Glomerular visceral epithelial cell (primary cell): Measurements from ENCODE around the gene KRTAP29-1.

Experiments
- DNase-seq: peaks from one replicate; pipeline ENCODE4 v3.0.0-alpha.2; 2016; ENCODE audit errors: extremely low spot score

KRTAP29-1 gene

DNA sequence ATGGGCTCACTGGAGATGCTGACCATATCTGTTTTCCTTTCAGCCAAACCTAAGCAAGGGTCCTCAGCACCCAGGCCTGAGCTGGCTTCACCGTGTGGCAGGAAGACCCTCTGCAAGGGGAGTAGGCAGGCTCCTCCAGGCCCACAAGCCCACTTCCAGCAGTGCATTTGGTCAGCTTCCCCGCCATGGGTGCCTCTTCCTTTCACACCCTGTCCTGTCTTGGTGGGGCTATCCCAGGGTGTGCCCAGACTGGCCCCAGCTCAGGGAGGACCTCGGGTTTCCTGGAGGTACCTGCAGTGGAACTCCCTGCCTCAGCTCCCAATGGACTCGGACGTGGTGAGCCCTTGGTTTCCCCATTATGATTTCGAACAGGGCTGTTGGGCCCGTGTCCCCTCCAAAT lies 25.6 kb upstream of the KRTAP29-1 start:
- DNase-seq = no peak

DNA sequence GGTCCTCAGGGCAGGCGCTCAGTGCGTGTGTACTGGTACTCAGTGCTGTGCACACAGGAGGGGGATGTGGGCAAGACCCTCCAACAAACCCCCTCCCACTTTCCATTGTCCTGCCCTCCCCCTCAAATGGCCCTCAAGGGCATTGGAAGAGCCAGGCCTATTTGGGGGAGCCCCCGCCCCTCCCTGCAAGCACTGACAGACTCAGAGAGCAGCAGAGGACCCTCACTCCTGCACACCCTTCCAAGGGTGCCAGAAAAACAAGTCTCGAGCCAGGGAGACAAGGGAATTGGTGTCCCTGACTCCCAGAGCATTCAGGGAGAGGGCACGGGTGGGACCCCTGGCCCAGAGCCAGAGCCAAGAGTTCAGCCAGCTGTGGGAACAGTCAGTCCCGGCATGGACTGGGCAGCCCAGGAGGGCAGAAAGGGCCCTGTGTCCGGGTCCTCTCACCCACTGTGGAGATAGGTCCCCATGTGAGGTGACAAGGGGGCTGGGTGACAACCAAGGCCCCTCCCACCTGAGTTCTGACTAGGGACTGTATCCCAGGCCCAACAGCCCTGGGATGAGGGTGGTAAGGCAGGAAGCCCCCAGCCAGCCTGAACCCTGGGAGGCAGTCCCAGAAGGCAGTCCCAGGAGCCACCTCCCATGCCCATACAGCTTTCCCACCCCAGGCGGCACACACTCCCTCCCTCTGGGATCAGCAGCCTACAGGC lies 24.9 kb upstream of the KRTAP29-1 start:
- no peak for DNase-seq

- DNase-seq = no peak
Observed at GRCh38 chr17:41326173-41327145, 23.8 kb upstream of the KRTAP29-1 start.

- DNase-seq = no peak
Observed at GRCh38 chr17:41325611-41326010, 23.0 kb upstream of the KRTAP29-1 start.

GRCh38 chr17:41325126-41325525 lies 22.5 kb upstream of the KRTAP29-1 start:
- no peak for DNase-seq

DNA sequence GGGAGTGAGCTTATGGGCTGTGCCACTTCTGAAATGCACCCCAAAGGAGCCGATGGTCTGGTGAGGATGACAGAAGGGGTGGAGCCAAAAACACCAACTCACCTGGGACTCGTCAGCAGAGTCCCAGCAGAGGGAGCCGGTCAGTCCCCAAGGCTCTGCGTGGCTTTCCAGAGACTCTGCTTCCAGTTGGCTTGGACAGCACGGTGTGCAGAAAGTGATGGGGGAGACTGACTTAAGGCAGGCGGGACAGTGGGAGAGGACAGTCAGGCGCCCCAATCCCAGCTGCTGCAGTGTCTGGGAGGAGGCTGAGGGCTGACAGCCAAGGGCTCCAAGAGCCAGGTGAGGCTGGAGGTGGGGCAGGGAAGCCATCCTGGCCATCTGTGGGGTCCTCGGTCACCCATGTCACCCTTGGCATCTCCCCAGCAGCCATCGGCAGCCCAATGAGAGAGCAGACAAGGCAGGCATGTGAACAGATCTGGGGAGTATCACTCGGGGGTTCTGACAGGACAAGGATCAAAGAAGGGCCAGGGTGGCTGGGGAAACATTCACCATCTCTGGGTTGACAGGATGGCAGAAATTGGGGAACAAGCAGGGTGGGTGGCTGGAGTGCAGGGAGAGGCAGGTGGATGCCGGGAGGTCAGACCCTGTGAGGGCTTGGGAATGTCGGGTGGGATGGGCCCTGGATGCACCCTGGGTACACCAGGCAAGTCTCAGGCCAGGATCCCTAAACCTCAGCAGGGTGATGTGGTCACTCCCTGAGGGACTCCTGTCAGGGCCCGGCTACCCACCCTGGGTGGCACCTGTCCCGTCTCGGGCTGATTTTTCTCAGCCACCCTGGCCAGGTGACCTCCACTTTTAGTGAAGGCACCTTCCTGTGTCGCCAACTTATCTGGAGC lies 21.8 kb upstream of the KRTAP29-1 start:
- DNase-seq = peak; percentile 27

GRCh38 chr17:41322903-41323895 lies 20.5 kb upstream of the KRTAP29-1 start:
- DNase-seq = no peak

DNA sequence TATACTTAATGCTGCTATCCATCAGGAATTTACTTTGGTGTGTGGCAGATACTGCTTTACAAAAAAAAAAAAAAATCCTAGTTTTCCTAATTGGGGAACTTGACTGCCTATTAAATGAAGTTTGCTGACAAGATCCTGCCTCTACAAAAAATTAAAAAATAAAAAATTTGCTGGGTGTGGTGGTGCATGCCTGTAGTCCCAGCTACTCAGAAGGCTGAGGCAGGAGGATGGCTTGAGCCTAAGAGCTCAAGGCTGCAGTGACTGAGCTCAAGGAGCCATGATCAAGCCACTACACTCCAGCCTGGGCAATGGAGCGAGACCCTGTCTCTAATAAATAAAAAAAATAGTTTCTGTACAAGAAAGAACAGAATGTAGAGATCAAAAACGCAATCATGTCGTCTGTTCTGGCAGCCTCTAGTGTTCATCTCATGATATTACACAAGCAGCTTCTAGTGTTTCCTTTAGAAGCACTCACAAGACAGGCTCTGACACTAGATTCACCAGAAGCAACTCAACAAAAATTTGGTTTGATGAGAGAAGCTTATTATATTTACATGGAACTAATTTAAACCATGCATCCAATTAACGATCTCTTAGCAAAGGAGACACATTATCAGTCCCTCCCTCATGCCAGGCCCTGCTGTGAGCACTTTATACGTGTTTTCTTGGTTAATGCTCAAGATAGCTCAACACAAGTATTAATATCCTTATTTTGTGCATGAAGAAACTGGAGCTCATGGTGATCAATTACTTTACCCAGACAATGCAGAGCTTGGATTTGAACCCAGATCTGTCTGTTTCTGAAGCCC lies 19.6 kb upstream of the KRTAP29-1 start:
- peak; percentile 70 for DNase-seq

- no peak for DNase-seq
Observed at GRCh38 chr17:41318231-41318630, 15.6 kb upstream of the KRTAP29-1 start.

DNA sequence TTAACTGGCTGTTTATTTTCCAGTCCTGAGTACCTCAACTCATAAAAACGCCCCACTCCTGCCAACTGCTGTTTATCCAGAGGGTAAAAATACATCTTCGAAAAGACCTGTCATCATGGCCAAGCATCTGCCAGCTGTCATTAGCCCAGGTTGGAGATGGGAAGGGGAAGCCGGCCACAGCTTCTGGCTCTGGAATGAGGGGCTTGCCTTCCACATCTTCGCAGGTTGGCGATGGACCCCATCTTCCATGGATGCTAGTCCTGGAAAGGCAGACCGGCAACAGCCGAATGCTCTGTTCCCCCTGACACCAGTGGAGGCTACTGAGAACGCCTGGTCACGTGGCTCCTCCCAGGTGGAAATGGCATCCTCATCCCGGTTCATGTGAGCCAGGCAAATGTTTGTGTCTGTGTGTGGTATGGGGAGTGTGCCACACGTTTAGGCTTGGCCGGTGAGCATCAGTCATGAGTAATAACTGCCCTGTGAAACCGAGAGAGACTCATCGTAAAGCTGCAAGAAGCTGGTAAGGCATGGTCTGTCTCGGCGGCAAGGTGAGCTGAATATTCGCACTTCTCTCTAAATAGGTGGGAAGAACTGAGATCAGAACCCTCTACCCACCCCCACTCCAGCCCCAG lies 13.3 kb upstream of the KRTAP29-1 start:
- DNase-seq = no peak

- no peak for DNase-seq
Observed at GRCh38 chr17:41315204-41315794, 12.6 kb upstream of the KRTAP29-1 start, which contains the start of gene KRTAP17-1. Gene KRTAP17-1 (minus strand): TSS chr17:41315710. CDS start chr17:41315650, 60 bp downstream.

- no peak for DNase-seq
Observed at GRCh38 chr17:41311111-41311510, 8.5 kb upstream of the KRTAP29-1 start.

DNA sequence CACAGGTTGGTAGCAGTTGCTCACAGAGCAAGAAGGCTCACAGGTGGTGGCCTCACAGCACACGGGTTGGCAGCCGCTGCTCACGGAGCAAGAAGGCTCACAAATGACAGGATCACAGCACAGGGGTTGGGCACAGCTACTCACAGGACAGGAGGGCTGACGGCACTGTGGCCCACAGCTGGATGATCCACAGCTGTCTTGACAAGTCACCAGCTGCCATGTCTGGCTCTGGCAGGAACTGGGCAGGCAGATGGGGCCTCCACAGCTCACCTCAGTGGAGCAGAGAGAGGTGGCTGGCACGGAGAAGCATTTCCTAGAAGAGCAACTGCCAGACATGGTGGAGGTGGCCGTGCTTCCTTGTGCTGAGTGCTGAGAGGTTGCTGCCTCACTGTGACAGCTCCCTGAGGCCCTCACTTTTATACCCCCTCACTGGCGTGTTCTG lies 6.3 kb upstream of the KRTAP29-1 start, which contains the start of gene KRTAP16-1:
KRTAP16-1 (minus strand) TSS at position 392 of the 442 bp plus-strand sequence; CDS start at position 336, 56 bp downstream.
- DNase-seq = no peak

- DNase-seq = peak; percentile 57
Observed at GRCh38 chr17:41308251-41308917, 5.7 kb upstream of the KRTAP29-1 start.

GRCh38 chr17:41307647-41308046 lies 5.0 kb upstream of the KRTAP29-1 start:
- peak; percentile 89 for DNase-seq

DNA sequence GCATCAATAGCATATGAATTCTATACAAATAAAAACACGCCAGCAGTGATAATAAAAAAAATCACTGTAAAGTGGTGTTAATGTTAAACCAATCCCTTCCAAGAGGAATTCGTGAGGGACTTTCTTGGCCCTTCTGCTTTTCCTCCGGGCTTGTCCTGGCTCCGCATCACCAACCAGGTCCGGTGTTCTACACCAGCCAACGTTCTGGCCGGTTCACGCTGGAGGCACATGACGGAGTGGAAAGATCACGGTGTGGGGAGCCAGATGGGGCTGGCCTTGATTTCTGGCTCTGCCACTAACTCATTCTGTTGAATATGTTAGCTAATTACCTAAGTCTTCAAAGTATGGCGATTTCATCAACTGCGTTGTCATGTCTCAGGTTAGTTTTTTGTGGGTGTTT lies 1.4 kb upstream of the KRTAP29-1 start:
- DNase-seq = no peak

DNA sequence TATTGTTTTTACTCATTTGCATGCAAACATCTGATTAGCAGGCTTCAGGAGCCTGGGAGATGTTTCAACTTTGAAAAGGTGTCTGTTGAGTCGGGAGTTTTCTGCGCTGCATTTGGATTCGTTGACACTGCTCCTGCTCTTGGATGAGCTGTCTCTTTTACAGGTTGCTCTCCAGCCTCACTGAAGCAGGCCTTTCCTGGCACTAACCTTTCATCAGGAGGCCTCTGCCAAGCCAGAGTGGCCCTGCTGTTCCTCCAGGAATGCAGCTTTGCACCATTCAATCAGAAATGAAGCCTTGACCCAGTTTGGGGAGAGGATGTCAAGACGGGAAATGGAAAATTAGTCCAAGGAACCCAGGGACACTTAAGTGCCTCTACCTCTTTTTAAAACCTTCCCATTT lies 330 bp upstream of the KRTAP29-1 start:
- no peak for DNase-seq

DNA sequence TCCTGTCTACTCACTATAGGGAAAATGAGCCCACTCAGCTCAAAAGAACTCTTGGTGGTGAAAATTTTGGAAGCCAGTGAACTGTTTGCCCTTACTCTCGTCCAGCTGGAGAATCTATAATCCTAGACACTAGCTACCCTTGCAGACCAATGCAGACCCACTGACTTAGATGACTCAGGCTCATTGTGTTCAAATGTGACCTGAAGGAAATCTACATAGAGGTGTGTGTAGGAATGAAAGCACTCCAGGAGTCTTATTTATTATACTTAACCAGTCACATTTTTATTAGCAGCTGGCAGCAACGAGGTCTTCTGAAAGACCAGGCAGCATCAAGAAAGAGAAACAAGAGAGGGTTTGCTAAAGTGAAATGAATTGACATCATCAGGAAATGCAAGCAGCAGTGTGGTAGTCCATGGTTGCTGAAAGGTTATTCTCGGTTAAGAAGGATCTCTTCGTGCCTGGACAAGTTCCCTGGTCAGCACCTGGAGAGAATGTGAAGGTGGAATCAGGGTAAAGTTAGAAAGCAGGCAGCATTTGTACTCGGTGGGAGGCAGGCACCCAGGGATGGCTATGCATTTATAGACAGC lies 1.4 kb downstream of the KRTAP29-1 start:
- DNase-seq = no peak
